GM12891 (cell line): Measurements from ENCODE around the gene NKX2-8.
A peak's percentile ranks its signal among the peaks of the same experiment; 100 is the strongest.

Source experiments
- DNase-seq: peaks from one replicate; pipeline ENCODE4 v3.0.0; 2011; ENCODE audit warnings: low spot score; ENCODE audit not compliant: insufficient read length
- FAIRE-seq: peaks from 2 replicates; lab custom pipeline; 2011; peaks lifted over from hg19 to GRCh38; lab: Jason Lieb, UNC
- PAX5 ChIP-seq: IDR thresholded peaks from 2 replicates; pipeline ENCODE4 v1.6.1; 2011; ENCODE audit warnings: low read length, moderate library complexity, mild to moderate bottlenecking; ENCODE audit not compliant: insufficient read depth, severe bottlenecking
- POLR2A ChIP-seq: IDR thresholded peaks from 2 replicates; pipeline ENCODE4 v1.6.1; 2011; ENCODE audit warnings: low read depth, low read length, control low read depth
- POLR2AphosphoS5 ChIP-seq: IDR thresholded peaks from 2 replicates; pipeline ENCODE4 v1.6.1; 2011; ENCODE audit warnings: low read depth, low read length, control low read depth
- POU2F2 ChIP-seq: IDR thresholded peaks from 2 replicates; pipeline ENCODE4 v1.6.1; 2011; ENCODE audit warnings: low read depth, mild to moderate bottlenecking, control low read depth, low read length, moderate library complexity
- SPI1 ChIP-seq: IDR thresholded peaks from 2 replicates; pipeline ENCODE4 v1.6.1; 2011; ENCODE audit warnings: low read depth, low read length, control low read depth
- TAF1 ChIP-seq: IDR thresholded peaks from 2 replicates; pipeline ENCODE4 v1.6.1; 2011; ENCODE audit warnings: low read depth, low read length, control low read depth

Gene NKX2-8

GRCh38 chr14:36605506-36605857 lies 23.1 kb upstream of the NKX2-8 start:
- FAIRE-seq (no peak), DNase-seq (no peak)
- TF ChIP-seq POLR2A (no peak), POU2F2 (no peak), POLR2AphosphoS5 (no peak)

GRCh38 chr14:36604757-36605505 lies 22.5 kb upstream of the NKX2-8 start:
- FAIRE-seq, result peak; percentile 33
- no peak for DNase-seq
- TF ChIP-seq POLR2A, result no peak
- TF ChIP-seq SPI1, result no peak
- no peak for TF ChIP-seq TAF1
- no peak for TF ChIP-seq PAX5
- no peak for TF ChIP-seq POLR2AphosphoS5

DNA sequence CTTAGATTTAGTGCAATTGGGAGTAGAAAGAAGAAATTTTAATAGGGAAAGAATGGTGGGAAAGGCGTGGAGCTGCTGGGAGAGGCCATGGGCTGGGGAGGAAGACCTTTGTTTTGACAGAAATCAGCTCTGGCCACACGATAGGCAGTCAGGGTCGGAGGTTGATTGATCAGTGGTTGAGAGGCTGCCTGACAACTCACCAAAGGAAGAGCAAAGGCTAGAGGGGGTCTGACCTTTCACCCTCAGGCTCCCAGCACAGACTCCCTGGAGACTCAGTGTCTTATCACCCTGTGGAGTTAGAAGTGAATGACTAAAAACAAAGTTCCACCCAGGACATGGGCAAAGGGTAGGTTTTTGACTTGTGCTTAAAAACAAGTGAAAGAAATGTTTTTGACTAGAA lies 18.0 kb upstream of the NKX2-8 start:
- no peak for DNase-seq
- FAIRE-seq, result no peak
- TF ChIP-seq POU2F2 (no peak), POLR2A (no peak), TAF1 (no peak), SPI1 (no peak), POLR2AphosphoS5 (no peak)

GRCh38 chr14:36591482-36591881 lies 9.1 kb upstream of the NKX2-8 start:
- FAIRE-seq (no peak), DNase-seq (no peak)
- TF ChIP-seq POU2F2 (no peak), SPI1 (no peak), PAX5 (no peak), POLR2AphosphoS5 (no peak), POLR2A (no peak), TAF1 (no peak)

GRCh38 chr14:36588788-36589187 lies 6.4 kb upstream of the NKX2-8 start:
- FAIRE-seq (no peak), DNase-seq (no peak)
- TF ChIP-seq POU2F2, result no peak
- no peak for TF ChIP-seq POLR2A
- no peak for TF ChIP-seq POLR2AphosphoS5
- TF ChIP-seq SPI1, result no peak
- no peak for TF ChIP-seq PAX5
- no peak for TF ChIP-seq TAF1

- TF ChIP-seq PAX5 (no peak), SPI1 (no peak), TAF1 (no peak), POLR2A (no peak), POU2F2 (no peak), POLR2AphosphoS5 (no peak)
- FAIRE-seq (no peak), DNase-seq (no peak)
Observed at GRCh38 chr14:36588119-36588518, 5.7 kb upstream of the NKX2-8 start.

- DNase-seq (no peak), FAIRE-seq (no peak)
- no peak for TF ChIP-seq PAX5
- no peak for TF ChIP-seq POU2F2
- no peak for TF ChIP-seq SPI1
- no peak for TF ChIP-seq TAF1
- TF ChIP-seq POLR2AphosphoS5, result no peak
Observed at GRCh38 chr14:36585100-36585499, 2.7 kb upstream of the NKX2-8 start.

DNA sequence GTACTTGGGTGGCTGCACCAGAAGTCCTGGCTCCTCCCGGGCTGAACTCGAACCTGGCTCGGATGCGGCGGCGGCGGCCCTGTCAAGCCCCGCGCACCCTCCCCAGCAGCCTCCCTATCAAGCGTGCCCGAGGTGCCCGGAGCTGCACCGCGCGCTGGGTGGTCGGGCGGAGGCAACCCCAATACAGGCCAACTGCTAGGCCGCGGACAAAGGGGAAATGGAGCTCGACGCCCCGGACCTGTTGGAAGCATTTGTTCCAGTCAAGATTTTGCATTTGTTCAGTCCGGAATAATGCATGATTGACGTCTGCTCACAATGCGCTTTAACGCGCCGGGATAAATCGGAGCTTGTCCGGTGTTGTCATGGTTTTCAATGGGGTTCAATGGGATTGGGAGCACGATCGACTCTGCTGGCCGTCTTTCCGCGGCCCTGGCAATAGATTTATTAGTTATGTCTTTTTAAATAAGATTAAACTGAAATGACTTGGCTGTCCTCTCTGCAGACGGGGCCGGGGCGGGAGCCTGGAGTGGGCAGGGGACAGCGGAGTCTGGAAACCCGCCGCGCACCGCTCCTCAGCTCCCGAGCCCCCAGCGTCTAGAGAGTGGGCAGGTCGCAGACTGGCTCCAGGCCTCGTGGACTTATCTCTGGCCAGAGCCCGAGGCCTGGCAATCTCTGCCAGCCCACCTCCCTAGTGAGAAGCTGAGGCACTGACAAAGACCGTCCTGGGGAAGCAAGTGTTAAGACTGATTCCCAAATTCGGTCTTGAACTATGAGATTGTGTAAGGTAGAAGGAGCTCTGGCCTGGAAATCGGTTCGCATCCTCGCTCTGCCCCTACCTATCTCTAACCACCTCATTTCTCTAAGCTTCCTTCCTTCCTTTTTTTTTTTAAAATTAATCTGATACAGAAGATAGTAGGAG lies 1.7 kb upstream of the NKX2-8 start:
- no peak for FAIRE-seq
- TF ChIP-seq PAX5 (no peak), POLR2AphosphoS5 (no peak), POU2F2 (no peak), POLR2A (no peak), TAF1 (no peak), SPI1 (no peak)
- no peak for DNase-seq

GRCh38 chr14:36583242-36583892 lies 953 bp upstream of the NKX2-8 start:
- DNase-seq (no peak), FAIRE-seq (no peak)
- no peak for TF ChIP-seq SPI1
- no peak for TF ChIP-seq POLR2AphosphoS5
- no peak for TF ChIP-seq PAX5
- no peak for TF ChIP-seq POLR2A
- TF ChIP-seq TAF1, result no peak
- no peak for TF ChIP-seq POU2F2
